GM12878 (cell line): ENCODE results near the gene KRT6B.

ENCODE experiments used
- CTCF ChIP-seq, 3 experiments: IDR thresholded peaks in 2 of 3; conservative IDR thresholded peaks in 1 of 3; 2 replicates each; pipeline ENCODE4 v1.5.1; 2011; ENCODE audit warnings: low read depth in 3 of 3, low read length in 3 of 3, mild to moderate bottlenecking in 3 of 3, control low read depth in 2 of 3, moderate library complexity in 2 of 3, inconsistent platforms in 1 of 3, mixed read lengths in 1 of 3; ENCODE audit not compliant: control insufficient read depth in 2 of 3, insufficient read depth in 1 of 3; ENCODE audit errors: extremely low read depth in 1 of 3
- HCFC1 ChIP-seq: fragments of 150-350 bp; IDR thresholded peaks from 2 replicates; pipeline ENCODE4 v1.6.1; 2014; ENCODE audit warnings: low read length
- HDGF ChIP-seq: fragments of 450-650 bp; IDR thresholded peaks from 2 replicates; pipeline ENCODE4 v1.6.1; 2016; ENCODE audit warnings: antibody characterized with exemption
- POLR2A ChIP-seq: IDR thresholded peaks from 2 replicates; pipeline ENCODE4 v1.6.1; 2011; ENCODE audit warnings: low read depth, mild to moderate bottlenecking, low read length
- SMC3 ChIP-seq: IDR thresholded peaks from 2 replicates; pipeline ENCODE4 v1.6.1; 2011; ENCODE audit warnings: low read length, improper control_type of control experiment, borderline replicate concordance
- SUZ12 ChIP-seq: fragments of 200-600 bp; sonication (generic); IDR thresholded peaks from one replicate; pipeline ENCODE4 v1.6.1; 2018; ENCODE audit warnings: antibody characterized with exemption, mild to moderate bottlenecking; ENCODE audit not compliant: unreplicated experiment
- WRNIP1 ChIP-seq: IDR thresholded peaks from 2 replicates; pipeline ENCODE4 v1.6.1; 2011; ENCODE audit warnings: low read depth, low read length, improper control_type of control experiment, borderline replicate concordance
- ZNF384 ChIP-seq: IDR thresholded peaks from 2 replicates; pipeline ENCODE4 v1.6.1; 2012; ENCODE audit warnings: low read depth, mild to moderate bottlenecking, low read length, improper control_type of control experiment, borderline replicate concordance

DNA sequence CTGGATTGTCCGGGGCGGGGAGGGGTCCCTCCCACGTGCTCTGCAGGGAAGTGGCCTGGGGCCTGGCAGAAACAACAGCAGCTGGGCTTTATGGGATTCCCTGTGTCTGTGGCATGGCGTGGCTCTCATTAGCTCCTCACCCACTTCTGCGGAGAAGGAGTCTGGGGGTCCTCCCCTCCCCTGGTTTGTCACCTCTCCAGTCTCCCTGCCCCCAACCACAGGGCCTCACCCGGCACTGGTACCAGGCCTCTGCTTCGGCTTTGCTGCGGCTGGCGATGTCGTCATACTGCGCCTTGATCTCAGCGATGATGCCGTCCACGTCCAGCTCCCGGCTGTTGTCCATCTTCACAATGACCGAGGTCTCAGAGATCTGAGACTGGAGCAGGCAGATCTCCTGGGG is 52.2 kb downstream of the KRT6B start:
- TF ChIP-seq POLR2A (no peak), SUZ12 (no peak), ZNF384 (no peak), WRNIP1 (no peak), CTCF (IDR thresholded peaks at IDR 0.05 in 2 of 3, conservative IDR thresholded peaks at IDR 0.05 in 1 of 3; ENCODE audit: control insufficient read depth in 2 of 3, extremely low read depth in 1 of 3, insufficient read depth in 1 of 3, low read depth in 3 of 3, low read length in 3 of 3) (no peak), HDGF (no peak), HCFC1 (no peak), SMC3 (no peak)
